ENCODE data around the gene TLN1.

DNA sequence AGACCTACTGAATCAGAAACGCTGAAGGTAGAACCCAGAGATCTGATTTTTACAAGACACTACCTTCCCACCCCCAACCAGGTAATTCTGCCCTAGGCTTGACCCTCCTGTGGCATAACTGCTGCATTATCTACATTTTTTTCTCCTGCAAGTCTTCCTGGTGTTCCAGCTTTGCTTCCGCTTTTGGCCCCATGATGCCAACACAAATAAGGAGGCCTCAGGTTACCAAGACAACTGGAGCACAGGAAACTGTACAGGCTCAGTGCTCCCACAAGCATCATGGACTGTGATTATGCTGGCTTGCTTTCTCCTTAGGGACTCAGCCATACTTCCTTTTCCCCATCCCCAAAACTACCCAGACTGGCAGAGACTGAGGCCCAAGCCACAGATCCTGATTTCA lies 28.7 kb upstream of the TLN1 start:
- TF ChIP-seq, protein P1, sequence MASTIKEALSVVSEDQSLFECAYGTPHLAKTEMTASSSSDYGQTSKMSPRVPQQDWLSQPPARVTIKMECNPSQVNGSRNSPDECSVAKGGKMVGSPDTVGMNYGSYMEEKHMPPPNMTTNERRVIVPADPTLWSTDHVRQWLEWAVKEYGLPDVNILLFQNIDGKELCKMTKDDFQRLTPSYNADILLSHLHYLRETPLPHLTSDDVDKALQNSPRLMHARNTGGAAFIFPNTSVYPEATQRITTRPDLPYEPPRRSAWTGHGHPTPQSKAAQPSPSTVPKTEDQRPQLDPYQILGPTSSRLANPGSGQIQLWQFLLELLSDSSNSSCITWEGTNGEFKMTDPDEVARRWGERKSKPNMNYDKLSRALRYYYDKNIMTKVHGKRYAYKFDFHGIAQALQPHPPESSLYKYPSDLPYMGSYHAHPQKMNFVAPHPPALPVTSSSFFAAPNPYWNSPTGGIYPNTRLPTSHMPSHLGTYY (CRISPR knock-in tag; IDR thresholded peaks at IDR 0.05): no peak
- TF ChIP-seq, protein P2, sequence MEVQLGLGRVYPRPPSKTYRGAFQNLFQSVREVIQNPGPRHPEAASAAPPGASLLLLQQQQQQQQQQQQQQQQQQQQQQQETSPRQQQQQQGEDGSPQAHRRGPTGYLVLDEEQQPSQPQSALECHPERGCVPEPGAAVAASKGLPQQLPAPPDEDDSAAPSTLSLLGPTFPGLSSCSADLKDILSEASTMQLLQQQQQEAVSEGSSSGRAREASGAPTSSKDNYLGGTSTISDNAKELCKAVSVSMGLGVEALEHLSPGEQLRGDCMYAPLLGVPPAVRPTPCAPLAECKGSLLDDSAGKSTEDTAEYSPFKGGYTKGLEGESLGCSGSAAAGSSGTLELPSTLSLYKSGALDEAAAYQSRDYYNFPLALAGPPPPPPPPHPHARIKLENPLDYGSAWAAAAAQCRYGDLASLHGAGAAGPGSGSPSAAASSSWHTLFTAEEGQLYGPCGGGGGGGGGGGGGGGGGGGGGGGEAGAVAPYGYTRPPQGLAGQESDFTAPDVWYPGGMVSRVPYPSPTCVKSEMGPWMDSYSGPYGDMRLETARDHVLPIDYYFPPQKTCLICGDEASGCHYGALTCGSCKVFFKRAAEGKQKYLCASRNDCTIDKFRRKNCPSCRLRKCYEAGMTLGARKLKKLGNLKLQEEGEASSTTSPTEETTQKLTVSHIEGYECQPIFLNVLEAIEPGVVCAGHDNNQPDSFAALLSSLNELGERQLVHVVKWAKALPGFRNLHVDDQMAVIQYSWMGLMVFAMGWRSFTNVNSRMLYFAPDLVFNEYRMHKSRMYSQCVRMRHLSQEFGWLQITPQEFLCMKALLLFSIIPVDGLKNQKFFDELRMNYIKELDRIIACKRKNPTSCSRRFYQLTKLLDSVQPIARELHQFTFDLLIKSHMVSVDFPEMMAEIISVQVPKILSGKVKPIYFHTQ (CRISPR knock-in tag; IDR thresholded peaks at IDR 0.05): no peak
- TF ChIP-seq NR3C1 (CRISPR knock-in tag; conservative IDR thresholded peaks at IDR 0.05; ENCODE audit: low read depth) (no peak), NFYB (CRISPR knock-in tag; conservative IDR thresholded peaks at IDR 0.05; ENCODE audit: low read depth) (no peak)
- TF ChIP-seq, protein P3, sequence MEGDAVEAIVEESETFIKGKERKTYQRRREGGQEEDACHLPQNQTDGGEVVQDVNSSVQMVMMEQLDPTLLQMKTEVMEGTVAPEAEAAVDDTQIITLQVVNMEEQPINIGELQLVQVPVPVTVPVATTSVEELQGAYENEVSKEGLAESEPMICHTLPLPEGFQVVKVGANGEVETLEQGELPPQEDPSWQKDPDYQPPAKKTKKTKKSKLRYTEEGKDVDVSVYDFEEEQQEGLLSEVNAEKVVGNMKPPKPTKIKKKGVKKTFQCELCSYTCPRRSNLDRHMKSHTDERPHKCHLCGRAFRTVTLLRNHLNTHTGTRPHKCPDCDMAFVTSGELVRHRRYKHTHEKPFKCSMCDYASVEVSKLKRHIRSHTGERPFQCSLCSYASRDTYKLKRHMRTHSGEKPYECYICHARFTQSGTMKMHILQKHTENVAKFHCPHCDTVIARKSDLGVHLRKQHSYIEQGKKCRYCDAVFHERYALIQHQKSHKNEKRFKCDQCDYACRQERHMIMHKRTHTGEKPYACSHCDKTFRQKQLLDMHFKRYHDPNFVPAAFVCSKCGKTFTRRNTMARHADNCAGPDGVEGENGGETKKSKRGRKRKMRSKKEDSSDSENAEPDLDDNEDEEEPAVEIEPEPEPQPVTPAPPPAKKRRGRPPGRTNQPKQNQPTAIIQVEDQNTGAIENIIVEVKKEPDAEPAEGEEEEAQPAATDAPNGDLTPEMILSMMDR (IDR thresholded peaks at IDR 0.05): no peak
- TF ChIP-seq, protein P4, sequence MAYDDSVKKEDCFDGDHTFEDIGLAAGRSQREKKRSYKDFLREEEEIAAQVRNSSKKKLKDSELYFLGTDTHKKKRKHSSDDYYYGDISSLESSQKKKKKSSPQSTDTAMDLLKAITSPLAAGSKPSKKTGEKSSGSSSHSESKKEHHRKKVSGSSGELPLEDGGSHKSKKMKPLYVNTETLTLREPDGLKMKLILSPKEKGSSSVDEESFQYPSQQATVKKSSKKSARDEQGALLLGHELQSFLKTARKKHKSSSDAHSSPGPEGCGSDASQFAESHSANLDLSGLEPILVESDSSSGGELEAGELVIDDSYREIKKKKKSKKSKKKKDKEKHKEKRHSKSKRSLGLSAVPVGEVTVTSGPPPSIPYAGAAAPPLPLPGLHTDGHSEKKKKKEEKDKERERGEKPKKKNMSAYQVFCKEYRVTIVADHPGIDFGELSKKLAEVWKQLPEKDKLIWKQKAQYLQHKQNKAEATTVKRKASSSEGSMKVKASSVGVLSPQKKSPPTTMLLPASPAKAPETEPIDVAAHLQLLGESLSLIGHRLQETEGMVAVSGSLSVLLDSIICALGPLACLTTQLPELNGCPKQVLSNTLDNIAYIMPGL (CRISPR knock-in tag; IDR thresholded peaks at IDR 0.05): no peak
- TF ChIP-seq, protein P5, sequence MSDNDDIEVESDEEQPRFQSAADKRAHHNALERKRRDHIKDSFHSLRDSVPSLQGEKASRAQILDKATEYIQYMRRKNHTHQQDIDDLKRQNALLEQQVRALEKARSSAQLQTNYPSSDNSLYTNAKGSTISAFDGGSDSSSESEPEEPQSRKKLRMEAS (CRISPR knock-in tag; IDR thresholded peaks at IDR 0.05): no peak

Measured in WTC11 (cell line).